GM18520 (cell line): ENCODE data around the gene TPTE.
"Not testable (repeated sequence)": the region's sequence is repeated elsewhere in the genome, so short reads cannot be mapped to it uniquely, and the experiment has no call there.

Source experiments
- ATAC-seq: cut with Tn5 transposase; IDR thresholded peaks from one replicate; pipeline ENCODE4 v1.9.1; 2021; ENCODE audit not compliant: unreplicated experiment

The TPTE gene

DNA sequence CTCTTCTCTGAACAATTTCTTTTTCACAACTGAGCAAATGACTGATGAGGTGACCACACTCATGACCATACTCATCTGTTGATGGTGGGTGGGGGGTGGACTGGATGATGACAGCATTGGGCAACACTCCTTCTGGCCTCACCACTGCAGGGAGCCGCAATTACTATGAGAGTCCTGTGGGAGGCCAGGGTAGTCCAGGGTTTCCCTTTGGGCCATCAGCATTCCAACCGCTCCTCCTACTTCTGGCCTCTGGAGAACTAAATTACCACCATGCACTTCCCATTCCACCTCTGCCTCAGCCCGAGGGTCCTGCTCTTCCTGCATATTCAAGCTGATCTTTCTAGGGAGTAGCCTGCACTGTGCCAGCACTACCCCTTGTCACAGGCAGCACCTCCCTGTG is 94.7 kb downstream of the TPTE start:
- not testable (repeated sequence) for ATAC-seq

DNA sequence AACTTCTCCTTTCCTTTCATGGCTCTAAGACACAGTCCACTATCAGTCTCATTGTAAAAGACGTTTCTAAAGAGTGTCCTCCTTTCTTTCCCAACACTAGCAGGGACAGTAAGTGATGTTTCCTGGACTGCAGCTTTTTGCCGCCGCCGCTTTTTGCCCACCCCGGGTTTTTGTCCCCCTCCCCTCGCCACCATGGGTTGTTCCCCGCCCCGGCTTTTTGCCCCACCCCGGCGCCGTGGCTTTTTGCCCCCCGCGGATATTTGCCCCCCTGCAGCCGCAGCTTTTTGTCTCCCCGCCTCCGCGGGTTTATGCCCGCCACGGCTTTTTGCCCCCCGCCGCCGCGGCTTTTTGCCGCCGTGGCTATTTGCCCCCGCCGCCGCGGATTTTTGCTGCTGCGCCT is 95.2 kb downstream of the TPTE start:
- ATAC-seq: no peak

DNA sequence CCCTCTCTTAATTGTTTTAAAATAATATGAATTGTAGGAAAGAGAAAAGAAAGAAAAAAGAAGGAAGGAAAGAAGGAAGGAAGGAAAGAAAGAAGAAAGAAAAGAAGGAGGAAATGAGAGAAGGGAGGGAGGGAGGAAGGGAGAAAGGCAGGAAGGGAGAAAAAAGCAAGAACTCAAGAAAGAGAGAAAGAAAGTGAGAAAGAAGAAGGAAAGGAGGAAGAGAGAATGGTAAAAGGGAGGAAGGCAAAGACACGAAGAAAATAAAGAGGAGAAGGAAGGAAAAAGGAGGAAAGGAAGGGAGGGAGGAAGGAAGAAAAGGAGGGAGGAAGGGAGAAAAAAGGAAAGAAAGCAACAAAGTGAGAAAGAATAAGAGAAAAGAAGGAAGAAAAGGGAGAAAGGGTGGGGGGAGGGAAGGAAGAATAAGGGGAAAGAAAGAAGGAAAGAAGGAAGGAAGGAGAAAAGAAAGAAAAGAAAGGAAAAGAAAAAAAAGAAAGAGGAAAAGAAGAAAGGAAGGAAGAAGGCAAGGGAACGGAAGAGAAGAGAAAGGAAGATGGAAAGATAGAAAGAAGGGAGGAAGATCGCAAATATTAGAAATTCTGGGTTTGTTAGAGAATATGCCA is 95.9 kb downstream of the TPTE start:
- not testable (repeated sequence) for ATAC-seq

DNA sequence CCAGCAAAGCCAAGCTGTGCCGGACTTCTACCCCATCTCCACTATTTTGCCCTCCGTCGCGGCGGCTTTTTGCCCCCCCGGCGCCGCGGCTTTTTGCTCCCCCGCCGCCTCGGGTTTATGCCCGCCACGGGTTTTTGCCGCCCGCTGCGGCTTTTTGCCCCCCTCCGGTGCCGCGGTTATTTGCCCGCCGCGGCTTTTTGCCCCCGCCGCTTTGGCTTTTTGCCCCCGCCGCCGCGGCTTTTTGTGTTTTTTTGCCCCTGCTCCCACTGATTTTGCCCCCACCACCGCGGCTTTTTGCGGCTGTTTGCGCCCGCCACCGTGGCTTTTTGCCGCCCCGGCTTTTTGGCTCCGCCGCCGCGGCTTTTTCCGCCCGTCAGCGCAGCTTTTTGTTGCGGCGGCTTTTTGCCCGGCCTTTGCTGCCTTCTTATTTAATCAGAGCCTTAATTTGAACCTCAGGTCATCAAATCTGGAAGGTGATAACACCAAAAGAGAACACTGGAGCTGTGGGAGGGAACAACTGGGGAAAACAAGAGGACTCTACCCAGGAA is 106.0 kb downstream of the TPTE start:
- ATAC-seq: no peak

DNA sequence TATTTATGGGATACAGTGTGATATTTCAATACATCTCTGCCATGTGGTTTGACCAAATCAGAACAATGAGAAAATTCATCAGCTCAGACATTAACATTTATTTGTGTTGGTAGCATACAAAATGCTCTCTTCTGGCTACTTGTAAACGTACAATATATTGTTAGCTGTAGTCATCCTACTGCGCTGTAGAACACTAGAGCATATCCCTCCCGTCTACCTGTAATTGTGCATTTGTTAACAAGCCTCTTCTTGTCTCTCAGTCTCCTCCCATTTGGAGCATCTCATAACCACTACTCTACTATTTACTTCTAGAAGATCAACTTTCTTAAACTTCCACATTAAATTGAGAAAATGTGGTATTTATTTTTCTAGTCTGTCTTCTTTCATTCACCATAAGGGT is 107.9 kb downstream of the TPTE start:
- ATAC-seq: not testable (repeated sequence)

DNA sequence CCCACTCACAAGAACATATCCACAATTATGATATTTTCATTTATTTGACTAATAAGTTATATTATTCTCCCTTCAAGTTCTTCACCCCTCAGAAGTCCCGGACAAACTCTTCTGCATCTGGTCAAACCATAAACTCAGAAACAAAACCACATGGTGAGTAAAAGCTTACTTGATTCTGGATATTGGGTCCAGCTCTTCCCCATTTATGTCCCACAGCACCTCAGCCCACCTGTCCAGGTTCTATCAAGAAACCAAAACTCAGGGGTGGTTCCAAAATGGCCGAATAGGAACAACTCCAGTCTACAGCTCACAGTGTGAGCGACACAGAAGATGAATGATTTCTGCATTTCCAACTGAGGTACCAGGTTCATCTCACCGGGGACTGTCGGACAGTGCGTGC is 109.4 kb downstream of the TPTE start:
- ATAC-seq: not testable (repeated sequence)

DNA sequence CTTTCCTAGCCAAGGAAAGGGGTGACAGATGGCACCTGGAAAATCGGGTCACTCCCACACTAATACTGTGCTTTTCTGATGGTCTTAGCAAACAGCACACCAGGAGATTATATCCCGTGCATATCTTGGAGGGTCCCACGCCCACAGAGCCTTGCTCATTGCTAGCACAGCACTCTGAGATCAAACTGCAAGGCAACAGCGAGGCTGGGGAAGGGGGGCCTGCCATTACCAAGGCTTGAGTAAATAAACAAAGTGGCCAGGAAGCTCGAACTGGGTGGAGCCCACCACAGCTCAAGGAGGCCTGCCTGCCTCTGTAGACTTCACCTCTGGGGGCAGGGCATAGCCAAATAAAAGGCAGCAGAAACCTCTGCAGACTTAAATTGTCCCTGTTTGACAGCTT is 109.9 kb downstream of the TPTE start:
- not testable (repeated sequence) for ATAC-seq

DNA sequence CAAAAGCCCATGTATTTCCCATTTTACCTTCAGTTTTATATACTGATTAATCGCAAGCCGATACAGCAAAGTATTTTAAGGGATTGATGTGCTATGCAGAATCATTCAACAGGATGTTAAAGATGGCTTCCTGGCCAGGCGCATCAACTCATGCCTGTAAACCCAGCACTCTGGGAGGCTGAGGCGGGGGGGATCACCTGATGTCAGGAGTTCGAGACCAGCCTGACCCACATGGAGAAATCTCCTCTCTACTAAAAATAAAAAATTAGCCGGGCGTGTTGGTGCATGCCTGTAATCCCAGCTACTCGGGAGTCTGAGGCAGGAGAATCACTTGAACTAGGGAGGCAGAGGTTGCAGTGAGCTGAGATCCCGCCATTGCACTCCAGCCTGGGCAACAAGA is 116.8 kb downstream of the TPTE start:
- not testable (repeated sequence) for ATAC-seq

DNA sequence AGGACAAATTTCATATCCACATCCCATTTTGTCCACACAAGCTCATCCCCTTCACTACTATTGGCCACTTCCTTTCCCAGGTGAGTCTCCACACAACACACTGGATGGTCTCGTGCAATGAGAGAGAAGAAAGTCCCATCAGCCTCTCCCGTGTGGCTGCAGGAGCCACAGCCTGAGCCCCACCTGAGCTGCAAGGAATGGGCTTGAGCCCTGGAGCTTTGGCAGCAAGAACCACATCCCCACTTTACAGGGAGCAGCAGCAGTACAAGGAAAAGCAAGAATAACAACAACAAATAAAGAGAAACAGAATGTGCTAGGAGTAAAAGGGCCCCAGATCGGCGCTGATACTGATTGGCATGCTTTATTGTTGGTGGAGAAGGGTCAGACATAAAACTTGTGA is 117.7 kb downstream of the TPTE start:
- no peak for ATAC-seq

DNA sequence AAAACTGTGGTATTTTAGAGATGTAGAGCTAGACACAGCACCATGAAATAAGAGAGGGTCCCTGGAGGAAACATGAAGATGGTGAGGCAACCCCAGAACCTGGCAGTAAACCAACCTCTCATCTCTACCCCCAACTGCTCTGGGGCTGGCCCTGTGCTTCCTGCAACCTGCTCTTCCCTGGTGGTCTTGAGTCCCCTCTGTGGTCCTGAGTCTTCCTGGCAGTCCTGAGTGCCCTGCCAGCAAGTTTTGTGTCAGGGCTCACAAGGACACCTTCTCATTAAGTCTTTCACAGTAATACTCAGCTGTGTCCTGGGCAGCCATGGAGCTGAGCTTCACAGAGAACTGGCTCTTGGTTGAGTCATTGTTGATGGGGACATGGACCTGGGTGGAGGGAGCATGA is 118.4 kb downstream of the TPTE start:
- not testable (repeated sequence) for ATAC-seq

DNA sequence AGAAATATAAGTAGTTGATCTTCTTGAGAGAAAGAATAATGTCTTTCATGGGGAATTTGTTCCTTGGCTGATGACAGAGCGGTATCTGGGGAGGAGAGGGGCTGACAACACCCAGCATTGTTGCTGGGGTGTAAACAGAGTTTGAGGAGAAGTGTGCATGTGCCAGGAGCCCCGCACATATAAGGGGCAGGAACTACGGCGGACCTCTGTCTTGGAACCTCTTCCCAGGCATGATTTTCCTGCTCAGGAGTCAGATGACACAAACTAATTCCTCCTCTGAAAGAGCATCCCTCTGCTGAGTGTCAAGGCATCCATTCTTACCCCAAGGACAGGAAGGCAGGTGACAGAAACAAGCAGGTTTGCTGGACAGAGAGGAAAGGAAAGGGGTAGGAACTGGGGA is 119.1 kb downstream of the TPTE start:
- no peak for ATAC-seq

DNA sequence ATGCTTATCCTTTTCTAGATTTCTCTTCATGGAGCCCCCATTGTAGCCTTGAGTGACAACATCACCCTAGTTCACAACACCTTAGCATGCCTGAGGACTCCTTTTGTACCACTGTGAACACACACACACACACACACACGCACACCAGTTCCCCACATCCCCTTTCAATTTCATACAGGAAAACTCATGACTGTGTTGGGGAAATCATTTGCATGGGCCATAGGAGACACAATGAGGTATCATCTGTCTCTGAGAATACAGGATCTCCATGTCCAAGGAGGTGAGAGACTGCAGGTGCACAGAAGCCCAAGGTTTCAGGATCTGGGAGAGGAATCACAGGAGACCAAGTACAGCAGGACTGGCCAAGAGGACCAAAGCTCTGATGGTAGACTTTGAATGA is 119.7 kb downstream of the TPTE start:
- no peak for ATAC-seq

DNA sequence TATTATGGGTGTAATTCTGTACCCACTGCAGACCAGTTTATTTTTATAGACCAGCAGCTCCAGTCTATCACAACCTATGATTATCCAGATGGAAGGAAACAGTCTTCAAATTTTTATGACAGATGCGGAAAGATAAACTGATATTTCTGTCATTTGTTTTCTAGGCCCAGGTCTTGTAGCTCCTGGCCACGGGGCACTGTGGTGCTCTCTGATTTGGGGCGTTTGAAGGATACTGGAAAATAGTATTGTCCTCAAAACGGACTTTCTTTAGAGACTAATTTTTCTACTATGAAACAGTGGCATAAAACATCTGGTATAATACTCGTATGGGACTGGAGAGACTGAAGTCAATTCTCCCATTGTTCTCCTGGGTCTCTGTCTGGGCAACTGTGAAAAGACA is 124.3 kb downstream of the TPTE start:
- ATAC-seq: not testable (repeated sequence)

DNA sequence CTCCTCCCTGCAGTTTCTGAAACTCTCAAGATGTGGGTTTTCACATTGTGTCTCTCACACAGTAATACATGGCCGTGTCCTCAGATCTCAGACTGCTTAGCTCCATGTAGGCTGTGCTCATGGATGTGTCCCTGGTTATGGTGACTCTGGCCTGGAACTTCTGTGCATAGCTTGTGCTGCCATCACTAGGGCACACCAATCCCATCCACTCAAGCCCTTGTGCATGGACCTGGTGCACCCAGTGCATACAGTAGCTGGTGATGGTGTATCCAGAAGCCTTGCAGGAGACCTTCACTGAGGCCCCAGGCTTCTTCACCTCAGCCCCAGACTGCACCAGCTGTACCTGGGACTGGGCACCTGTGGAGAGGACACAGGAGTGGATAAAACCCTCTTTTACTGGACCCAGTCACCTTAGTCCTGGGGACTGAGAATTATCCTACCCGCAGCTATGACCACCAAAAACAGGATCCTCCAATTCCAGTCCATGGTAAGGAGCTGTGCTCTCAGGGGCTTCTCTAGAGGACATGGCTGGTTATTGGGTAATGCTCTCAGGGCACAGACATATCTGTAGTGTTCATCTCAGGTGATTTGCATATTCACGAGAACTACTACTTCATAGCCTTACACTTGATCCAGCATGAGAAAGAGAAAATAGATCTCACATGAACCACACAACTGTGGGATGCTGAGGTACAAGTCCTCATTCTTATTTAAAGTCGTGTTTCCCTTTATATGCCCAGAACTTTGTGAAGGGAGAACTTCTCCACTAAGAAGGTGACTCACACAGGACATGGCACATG is 128.2 kb downstream of the TPTE start:
- ATAC-seq: not testable (repeated sequence)

DNA sequence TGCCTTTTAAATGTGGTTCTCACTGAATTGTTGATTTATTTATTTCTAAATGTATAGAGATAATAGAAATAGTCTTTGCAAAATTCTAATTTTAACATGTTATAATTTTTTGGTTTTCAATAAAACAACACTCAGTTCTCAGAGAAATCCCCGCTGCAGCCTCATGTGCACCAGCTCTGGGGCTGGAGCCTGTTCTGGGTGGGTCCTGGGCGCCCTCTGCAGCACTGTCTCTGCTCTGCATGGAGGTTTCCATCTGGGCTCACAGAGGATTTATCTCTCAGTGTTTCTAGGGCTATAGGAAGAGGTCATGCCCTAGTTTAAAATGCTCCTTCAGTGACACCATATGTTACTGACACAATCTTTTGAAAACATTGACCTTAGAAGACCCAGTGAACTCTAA is 128.9 kb downstream of the TPTE start:
- not testable (repeated sequence) for ATAC-seq
